Panc1 (cell line): Measurements from ENCODE around the gene DBP. TPM values are rescaled to one million over a fixed set of nuclear protein-coding genes. Genes with fewer than 3 reads are reported as not detected.

Experiments used
- ATAC-seq: fragments of 200-7000 bp; cut with Tn5 transposase; 2 replicates; pipeline ENCODE4 v1.9.1; 2020; ENCODE audit warnings: mild to moderate bottlenecking, moderate library complexity
- BruUV-seq: library from RNA; stranded (reverse); fragments of 400-500 nt; replicated peaks from 2 replicates; lab custom pipeline; 2021; lab: Mats Ljungman, UMichigan
- CTCF ChIA-PET: fragments of 300-600 bp; sonication (Branson Sonifier 250); formaldehyde crosslinking; loops from one replicate; lab custom pipeline; 2022; ENCODE audit warnings: antibody characterized with exemption; lab: Charles Lee
- POLR2A ChIA-PET: fragments of 300-600 bp; sonication (Branson Sonifier 250); formaldehyde crosslinking; loops from one replicate; lab custom pipeline; 2022; ENCODE audit warnings: antibody characterized with exemption; lab: Charles Lee
- DNase-seq: peaks from one replicate; pipeline ENCODE4 v3.0.0-alpha.2; 2010; ENCODE audit warnings: low read depth, low spot score
- H3K27ac ChIP-seq: 2 replicates; pipeline ENCODE4 v1.5.1; 2011; ENCODE audit warnings: mild to moderate bottlenecking, low read length, inconsistent platforms
- H3K27me3 ChIP-seq: fragments of 200-500 bp; sonication (Bioruptor generic); 2 replicates; pipeline ENCODE4 v1.6.0; 2014; ENCODE audit warnings: low read length, inconsistent platforms; ENCODE audit not compliant: control insufficient read depth, insufficient read depth
- H3K36me3 ChIP-seq: fragments of 200-500 bp; sonication (Bioruptor generic); 2 replicates; pipeline ENCODE4 v1.5.1; 2014; ENCODE audit warnings: inconsistent platforms, mild to moderate bottlenecking, low read length, moderate library complexity; ENCODE audit not compliant: control insufficient read depth, insufficient read depth
- H3K4me1 ChIP-seq: 2 replicates; pipeline ENCODE4 v1.5.1; 2011; ENCODE audit warnings: inconsistent platforms, mild to moderate bottlenecking, low read length, moderate library complexity; ENCODE audit not compliant: control insufficient read depth, insufficient read depth
- H3K4me3 ChIP-seq, 2 experiments: 2 replicates each; pipeline ENCODE4 v1.5.1; 2011 to 2012; ENCODE audit warnings: low read depth in 2 of 2, low read length in 2 of 2, mild to moderate bottlenecking in 2 of 2, inconsistent platforms in 1 of 2, moderate library complexity in 1 of 2
- H3K9me3 ChIP-seq: fragments of 200-500 bp; sonication (Bioruptor generic); 2 replicates; pipeline ENCODE4 v1.5.1; 2014; ENCODE audit warnings: low read depth, mild to moderate bottlenecking, inconsistent platforms, low read length, moderate library complexity; ENCODE audit not compliant: control insufficient read depth, insufficient read depth
- POLR2AphosphoS5 ChIP-seq: IDR thresholded peaks from 2 replicates; pipeline ENCODE4 v1.6.1; 2012; ENCODE audit warnings: mild to moderate bottlenecking, low read depth, low read length, moderate library complexity
- REST ChIP-seq, 2 experiments: IDR thresholded peaks; 2 replicates each; pipeline ENCODE4 v1.6.1; 2011 to 2012; ENCODE audit warnings: low read depth in 2 of 2, control low read depth in 1 of 2, low read length in 1 of 2, mild to moderate bottlenecking in 1 of 2, moderate library complexity in 1 of 2; ENCODE audit not compliant: insufficient read depth in 1 of 2
- SIN3A ChIP-seq: IDR thresholded peaks from 2 replicates; pipeline ENCODE4 v1.6.1; 2012; ENCODE audit warnings: low read depth, mild to moderate bottlenecking, low read length, moderate library complexity, borderline replicate concordance; ENCODE audit not compliant: insufficient read depth
- TCF7L2 ChIP-seq: IDR thresholded peaks from 2 replicates; pipeline ENCODE4 v1.6.1; 2011; ENCODE audit warnings: mild to moderate bottlenecking, low read depth, low read length, inconsistent platforms
- in situ Hi-C: cut with HindIII; loops from 2 replicates; pipeline ENCODE4 v1.10.0; 2016; ENCODE audit warnings: low sequenced_read_pairs, low pct_unique_long_range_greater_than_20kb
- intact Hi-C: fragments of 100-400 bp; cut with micrococcal nuclease; formaldehyde crosslinking; loops from one replicate; pipeline ENCODE4 v1.10.0; 2022; ENCODE audit not compliant: unreplicated experiment
- total RNA-seq: library from RNA; stranded (reverse); gene quantifications from one replicate; pipeline ENCODE4 v1.2.1, GENCODE V29; 2021; ENCODE audit not compliant: unreplicated experiment
- TF ChIP-seq, protein P1 (sequence below): fragments of 450-650 bp; IDR thresholded peaks from 2 replicates; pipeline ENCODE4 v1.5.1; 2017; ENCODE audit warnings: mild to moderate bottlenecking

DBP gene
- total RNA-seq, 1 experiment from 2014 or later: 7.4 TPM

GRCh38 chr19:48618916-48619691, 18.1 kb downstream of the DBP start, which contains the start of the genes RPL18 and SPHK2:
RPL18 (minus strand) TSS chr19:48619178; CDS start chr19:48619143, 35 bp downstream.
SPHK2 (plus strand) TSS chr19:48619506; CDS start chr19:48620515, 1,009 bp downstream.
- CTCF ChIA-PET: no interaction called here
- DNase-seq: peak; percentile 88
- intact Hi-C loops: no loop called here
- Histone ChIP-seq H3K9me3 (no peaks in the 10 kb centered on the region), H3K36me3 (peaks cover 11% of the 10 kb centered on the region), H3K27ac (peak within 1 kb of the TSS; percentile 98), H3K27me3 (no peaks in the 10 kb centered on the region), H3K4me3 (peak within 1 kb of the TSS; percentile 96 to 99), H3K4me1 (peaks cover 42% of the 10 kb centered on the region)
- POLR2A ChIA-PET: interaction anchor here (0.5 to 0.9 kb wide), 5 partner anchors 10 to 449 kb away, joined by 3 to 14 read pairs (median 4); no protein-coding TSS in a partner anchor
- no TSS peak for BruUV-seq
- in situ Hi-C loops: no loop called here
- ATAC-seq: peak; percentile 91
- TF ChIP-seq REST (IDR thresholded peaks at IDR 0.05; ENCODE audit: insufficient read depth in 1 of 2, low read depth in 2 of 2, low read length in 1 of 2) (no peak), TCF7L2 (peak; percentile 38), POLR2AphosphoS5 (peak; percentile 95), SIN3A (peak; percentile 56; the same call in 1 of the 2 replicates)

GRCh38 chr19:48618278-48618915, 18.8 kb downstream of the DBP start:
- no peaks in the 10 kb centered on the region for H3K27me3 ChIP-seq
- peaks cover 11% of the 10 kb centered on the region for H3K36me3 ChIP-seq
- DNase-seq: no peak
- TSS peak; percentile 95 for BruUV-seq
- peak overlapping the region; percentile 94 for H3K27ac ChIP-seq
- no peak for TF ChIP-seq TCF7L2
- TF ChIP-seq, protein P1, sequence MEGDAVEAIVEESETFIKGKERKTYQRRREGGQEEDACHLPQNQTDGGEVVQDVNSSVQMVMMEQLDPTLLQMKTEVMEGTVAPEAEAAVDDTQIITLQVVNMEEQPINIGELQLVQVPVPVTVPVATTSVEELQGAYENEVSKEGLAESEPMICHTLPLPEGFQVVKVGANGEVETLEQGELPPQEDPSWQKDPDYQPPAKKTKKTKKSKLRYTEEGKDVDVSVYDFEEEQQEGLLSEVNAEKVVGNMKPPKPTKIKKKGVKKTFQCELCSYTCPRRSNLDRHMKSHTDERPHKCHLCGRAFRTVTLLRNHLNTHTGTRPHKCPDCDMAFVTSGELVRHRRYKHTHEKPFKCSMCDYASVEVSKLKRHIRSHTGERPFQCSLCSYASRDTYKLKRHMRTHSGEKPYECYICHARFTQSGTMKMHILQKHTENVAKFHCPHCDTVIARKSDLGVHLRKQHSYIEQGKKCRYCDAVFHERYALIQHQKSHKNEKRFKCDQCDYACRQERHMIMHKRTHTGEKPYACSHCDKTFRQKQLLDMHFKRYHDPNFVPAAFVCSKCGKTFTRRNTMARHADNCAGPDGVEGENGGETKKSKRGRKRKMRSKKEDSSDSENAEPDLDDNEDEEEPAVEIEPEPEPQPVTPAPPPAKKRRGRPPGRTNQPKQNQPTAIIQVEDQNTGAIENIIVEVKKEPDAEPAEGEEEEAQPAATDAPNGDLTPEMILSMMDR: no peak
- no peak for TF ChIP-seq SIN3A
- no peak for TF ChIP-seq POLR2AphosphoS5
- TF ChIP-seq REST (IDR thresholded peaks at IDR 0.05; ENCODE audit: insufficient read depth in 1 of 2, low read depth in 2 of 2, low read length in 1 of 2): no peak
- H3K4me1 ChIP-seq: peaks cover 38% of the 10 kb centered on the region
- in situ Hi-C loops (no loop called here), intact Hi-C loops (no loop called here)
- POLR2A ChIA-PET: interaction anchor here (0.6 kb wide), 2 partner anchors 164 to 449 kb away, joined by 4 to 5 read pairs; no protein-coding TSS in a partner anchor
- ATAC-seq: no peak
- CTCF ChIA-PET: no interaction called here
- H3K4me3 ChIP-seq: peak overlapping the region; percentile 96 to 99
- no peaks in the 10 kb centered on the region for H3K9me3 ChIP-seq
